GOT3 (cell line): Measurements from ENCODE around the gene DIS3L2.

Experiments
- DNase-seq: peaks from one replicate; lab custom pipeline; 2025; ENCODE audit warnings: mixed read lengths; lab: John Stamatoyannopoulos, UW

Gene DIS3L2

DNA sequence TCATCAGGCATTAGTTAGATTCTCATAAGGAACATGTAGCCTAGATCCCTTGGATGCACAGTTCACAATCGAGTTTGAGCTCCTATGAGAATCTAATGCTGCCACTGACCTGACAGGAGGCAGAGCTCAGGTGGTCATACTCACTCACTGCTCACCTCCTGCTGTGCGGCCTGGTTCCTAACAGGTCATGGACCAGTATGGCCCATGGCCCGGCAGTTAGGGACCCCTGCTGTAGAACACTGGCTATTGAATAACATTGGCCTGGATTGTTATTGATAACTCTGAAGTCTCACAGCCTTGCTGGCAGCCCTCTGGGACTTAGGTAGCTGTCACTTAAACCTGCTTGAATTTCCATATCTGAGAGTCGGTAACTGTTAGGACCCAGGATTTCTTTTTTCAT, 302.6 kb downstream of the DIS3L2 start:
- no peak for DNase-seq

DNA sequence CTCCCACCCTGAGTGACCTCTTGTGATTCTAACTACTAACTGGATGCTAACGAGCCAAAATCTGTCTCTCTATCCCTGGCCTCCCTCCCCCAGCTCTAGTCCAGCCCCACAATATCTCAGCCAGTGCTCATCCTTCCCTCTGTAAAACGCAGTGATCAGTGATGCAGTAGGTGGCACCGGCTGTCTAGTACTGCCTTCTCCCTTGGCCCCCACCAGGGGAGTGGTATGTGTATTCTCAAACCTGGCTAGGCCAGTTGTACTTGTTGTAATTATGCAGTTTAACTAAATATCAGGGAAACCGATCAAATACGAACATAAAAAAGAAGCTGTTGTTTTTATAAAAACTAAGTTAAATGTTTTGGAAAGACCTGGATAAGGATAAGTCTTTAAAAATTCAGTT, 303.8 kb downstream of the DIS3L2 start:
- no peak for DNase-seq

DNA sequence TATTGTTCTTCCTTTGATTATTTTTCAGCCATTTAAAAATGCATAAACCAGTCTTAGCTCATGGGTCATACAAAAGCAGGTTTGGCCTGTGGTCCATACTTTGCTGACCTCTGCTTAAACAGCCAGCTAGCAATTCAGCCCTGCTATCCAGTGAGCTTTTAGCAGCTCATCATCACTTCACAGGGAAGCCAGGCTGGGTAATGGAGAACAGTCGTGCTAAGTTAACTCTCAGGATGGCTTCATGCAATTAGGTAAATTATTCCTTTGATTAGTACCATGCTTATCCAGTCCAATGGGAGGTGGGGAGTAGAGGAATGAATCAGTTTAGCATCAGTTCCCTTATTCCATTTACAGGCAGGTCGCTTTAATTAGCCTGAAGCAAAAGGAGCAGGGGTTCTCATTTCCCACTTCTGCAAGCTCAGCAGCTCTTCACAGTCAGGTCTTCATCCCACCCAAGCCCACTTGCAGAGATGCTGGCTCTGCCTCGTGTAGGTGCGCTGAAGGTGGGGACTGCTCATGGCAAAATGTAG, 307.2 kb downstream of the DIS3L2 start:
- DNase-seq: no peak

DNA sequence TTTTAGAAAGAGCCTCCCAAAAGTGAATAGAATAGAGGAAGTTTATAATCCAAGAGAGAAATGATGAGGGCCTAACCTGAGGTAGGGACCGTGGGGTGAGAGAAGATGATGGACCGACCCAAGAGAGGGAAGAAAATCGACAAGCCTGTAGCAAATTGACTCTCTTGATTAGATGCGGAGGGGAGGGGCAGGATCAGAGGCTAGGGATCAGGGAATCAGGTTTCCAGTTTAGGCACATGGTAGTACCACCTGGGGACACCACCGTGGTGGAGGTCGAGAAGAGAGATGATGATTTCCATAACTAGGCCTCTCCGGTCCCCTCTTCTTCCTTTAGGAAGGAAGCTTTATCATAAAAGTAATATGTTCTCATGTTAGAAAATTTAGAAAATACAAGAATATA, 308.4 kb downstream of the DIS3L2 start:
- DNase-seq: no peak

- no peak for DNase-seq
These were observed 312.6 kb downstream of the DIS3L2 start for GRCh38 chr2:232273903-232274643.

DNA sequence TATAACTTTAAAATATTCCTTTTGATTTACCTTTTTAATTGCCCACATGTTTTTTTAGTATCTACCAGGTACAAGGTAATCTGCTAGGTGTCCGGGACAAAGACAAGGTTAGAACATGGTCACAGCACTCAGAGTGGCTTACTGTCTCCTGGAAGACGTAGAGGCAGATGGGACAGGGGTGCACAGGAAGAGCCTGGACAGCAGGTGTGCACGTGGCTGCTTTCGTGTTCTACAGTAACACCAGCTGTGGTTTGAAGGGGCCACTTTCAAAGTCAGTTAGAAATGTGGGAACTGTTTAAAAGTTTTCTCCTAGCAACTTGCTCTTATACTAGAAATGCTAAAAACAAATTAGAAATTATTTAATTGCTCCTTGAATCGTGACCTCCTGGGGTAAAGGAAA, 314.2 kb downstream of the DIS3L2 start:
- DNase-seq: no peak

DNA sequence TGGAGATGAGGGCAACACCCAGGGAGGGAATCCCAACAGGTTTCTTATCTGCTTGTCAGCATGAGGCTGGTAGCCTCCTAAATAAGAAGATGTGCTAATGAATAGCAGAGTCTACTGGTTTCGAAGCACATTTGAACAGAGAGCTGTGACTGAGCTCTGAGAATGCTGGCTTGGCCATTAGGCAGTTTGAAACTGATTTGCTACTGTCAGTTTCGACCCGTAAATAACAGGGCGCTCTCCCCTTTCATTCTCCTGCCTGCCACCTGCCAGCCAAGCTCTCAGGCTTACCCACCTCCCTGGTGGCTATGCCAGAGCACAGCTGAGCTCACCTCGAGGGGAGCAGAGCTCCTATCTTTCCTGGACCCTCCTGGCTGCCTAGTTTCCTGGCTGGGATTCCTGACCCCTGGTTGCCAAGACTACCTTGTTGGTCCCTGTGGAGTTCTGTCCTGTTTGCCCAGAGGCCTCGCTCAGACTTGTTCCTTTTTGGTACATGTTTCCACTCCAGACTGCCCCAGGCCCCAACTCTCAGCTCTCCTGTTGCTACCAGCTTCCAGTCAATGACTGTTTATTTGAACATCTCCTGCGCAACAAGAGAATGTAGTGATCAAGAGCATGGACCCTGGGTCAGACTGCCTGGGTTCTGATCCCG, 314.7 kb downstream of the DIS3L2 start:
- DNase-seq: no peak

DNA sequence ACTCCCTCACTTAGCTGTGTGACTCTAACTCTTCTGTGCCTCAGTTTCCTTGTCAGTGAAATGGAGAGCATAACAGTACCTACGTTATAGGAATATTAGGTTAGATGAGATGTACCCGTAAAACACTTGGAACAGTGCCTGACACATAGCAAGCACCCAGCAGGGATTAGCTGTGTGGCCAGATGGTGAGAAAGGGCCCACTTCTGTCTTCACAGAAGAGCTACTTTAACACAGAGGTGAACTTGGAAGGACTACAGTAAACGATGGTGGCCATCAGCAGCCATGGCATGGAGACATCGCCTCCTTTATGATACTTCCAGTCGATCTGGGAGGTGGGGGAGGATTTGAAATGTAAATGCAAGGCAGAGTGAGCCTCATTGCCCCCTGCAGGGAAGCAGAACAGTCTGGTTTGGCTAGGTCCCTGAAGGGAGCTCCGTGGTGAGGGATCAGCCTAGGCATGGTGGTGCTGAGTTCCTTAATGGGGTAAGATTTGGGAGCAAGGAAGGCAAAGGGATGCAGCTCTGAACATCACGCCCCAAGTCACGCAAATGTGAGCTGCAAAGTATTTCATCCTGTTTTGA, 315.3 kb downstream of the DIS3L2 start:
- no peak for DNase-seq

DNA sequence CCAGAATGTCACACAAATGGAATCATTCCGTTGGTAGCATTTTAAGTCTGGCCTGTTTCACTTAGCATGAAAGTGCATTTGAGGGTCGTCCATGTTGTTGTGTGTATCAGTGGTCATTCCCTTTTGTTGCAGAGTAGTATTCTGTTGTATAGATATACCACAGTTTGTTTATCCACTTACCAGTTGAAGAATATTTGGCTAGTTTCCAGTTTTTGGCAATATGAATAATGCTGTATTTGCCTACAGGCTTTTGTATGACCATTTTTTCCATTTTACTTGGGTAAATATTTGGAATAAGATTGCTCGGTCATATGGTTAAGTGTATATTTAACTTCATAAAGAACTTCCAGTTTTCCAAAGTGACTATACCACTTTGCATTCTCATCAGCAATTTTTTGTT, 317.0 kb downstream of the DIS3L2 start:
- DNase-seq: no peak

GRCh38 chr2:232280341-232280740, 318.8 kb downstream of the DIS3L2 start:
- no peak for DNase-seq

GRCh38 chr2:232281858-232282507, 320.5 kb downstream of the DIS3L2 start:
- no peak for DNase-seq

DNA sequence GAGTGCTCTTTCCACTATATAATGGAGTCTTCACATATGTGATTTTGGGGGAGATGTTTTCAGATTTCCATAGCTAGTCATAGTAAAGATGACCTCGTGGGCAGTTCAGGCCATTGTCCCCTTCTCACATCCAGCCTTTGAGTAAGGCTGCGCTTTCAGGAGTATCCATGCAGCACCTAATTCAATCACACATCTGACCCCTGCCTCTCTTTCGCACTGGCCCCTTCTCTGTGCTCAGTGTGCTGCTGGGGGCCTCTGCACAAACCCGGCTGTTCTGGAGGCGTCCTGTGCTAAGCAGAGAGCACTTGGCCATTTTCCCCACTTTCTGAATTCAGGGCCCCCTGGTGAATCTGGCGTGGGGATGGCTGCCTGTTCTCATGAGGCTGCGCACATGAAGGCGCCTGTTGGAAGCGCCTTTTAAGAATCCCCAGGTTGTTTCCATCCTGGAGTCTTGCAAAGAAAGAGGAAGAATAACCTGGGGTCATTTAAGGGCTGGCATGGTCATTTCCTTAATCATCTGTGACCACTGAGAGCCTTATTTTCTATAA, 321.1 kb downstream of the DIS3L2 start:
- no peak for DNase-seq

GRCh38 chr2:232286001-232286868, 324.7 kb downstream of the DIS3L2 start:
- DNase-seq: no peak

- DNase-seq: no peak
These were observed 325.8 kb downstream of the DIS3L2 start for GRCh38 chr2:232287316-232287715.

GRCh38 chr2:232288489-232289030, 327.0 kb downstream of the DIS3L2 start:
- DNase-seq: no peak

GRCh38 chr2:232290668-232291067, 329.2 kb downstream of the DIS3L2 start:
- DNase-seq: no peak

DNA sequence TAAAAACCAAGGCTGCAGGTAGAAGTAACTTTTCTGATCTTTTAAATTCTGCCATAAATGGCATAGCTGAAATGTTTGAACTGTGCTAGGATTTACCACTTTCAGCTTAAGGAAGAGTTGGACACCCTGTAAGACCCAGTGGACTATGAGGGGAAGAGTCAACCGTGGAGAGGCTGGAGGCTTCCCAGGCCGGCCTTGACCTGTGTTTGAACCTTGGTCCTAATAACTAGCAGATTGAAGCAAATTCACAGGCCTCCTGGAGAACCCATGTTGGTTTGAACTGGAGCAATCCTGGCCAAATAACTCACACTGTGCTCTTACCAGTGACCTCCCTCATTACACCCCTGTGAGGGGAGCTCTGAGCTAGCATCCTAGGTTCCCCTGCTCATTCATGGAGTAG, 329.8 kb downstream of the DIS3L2 start:
- DNase-seq: no peak

DNA sequence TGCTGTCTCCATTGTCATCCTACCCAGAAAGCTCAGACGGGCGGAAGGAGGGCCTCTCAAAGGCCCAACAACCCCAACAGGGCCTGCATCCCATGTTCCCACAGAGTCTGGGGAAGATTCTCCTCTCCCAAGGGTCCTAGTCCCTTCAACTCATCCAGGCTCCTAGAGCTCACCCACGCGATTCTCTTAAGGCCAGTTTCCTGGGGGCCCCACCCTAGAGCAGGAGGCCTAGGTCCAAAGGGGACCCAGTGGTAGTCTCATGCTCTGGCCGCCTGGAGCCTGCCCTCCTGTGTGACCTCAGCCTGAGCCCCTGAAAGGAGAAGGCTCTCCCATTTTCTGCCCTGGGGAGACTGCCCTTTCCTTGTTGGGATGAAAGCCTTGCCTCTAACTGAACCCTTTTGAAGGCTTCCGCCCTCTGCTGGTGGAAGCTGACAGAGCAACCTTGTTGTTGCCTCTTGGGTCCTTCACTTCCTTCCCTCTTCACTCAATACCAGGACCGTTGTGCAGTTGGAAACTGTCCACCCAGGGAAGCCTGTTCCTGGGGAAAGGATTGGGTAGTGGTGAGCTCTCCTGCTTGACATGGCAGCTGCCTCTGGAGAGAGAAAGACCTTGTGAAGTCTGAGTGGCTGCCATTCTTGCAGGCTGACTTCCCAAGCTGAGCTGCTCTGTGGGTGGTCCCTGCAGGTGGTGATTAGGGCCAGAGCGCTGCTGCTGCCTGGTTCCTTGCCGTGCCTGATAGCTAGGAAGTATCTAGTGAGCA, 331.1 kb downstream of the DIS3L2 start:
- DNase-seq: no peak

GRCh38 chr2:232293191-232293590, 331.7 kb downstream of the DIS3L2 start:
- DNase-seq: no peak

DNA sequence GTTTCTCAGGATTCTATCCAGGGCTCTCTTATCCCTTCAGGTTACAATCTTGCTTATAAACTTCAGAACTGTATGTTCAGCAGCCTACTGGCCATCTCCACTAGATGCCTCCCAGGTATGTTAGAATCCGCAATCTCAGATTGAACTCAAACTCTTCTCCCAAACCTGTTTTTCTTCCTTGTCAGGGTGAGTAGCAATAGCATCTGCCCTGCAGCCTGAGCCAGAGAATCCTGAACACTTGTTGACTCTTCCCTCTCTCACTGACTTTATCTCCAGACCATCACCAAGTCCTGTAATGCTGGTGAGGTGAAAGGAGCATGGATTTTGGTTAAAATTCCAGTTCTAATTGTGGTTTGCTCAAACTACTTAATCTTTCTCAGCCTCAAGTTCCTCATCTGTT, 334.5 kb downstream of the DIS3L2 start:
- no peak for DNase-seq
